ENCODE measurements around the gene LBR.

Gene LBR

GRCh38 chr1:225371366-225372010 is 56.4 kb downstream of the LBR start:
- no peaks in the 10 kb centered on the region for H3K9me2 ChIP-seq (ENCODE audit: low read depth, low read length)
- no peaks in the 10 kb centered on the region for H3K9me3 ChIP-seq (ENCODE audit: low read length)
- no peak overlapping the region for H2AFZ ChIP-seq (ENCODE audit: low read length)
- no peaks in the 10 kb centered on the region for H3K79me2 ChIP-seq (ENCODE audit: insufficient read depth, low read length)
- no peak overlapping the region for H3K4me3 ChIP-seq (ENCODE audit: low read depth, low read length, poor library complexity, severe bottlenecking)
- no peaks in the 10 kb centered on the region for H4K20me1 ChIP-seq (ENCODE audit: insufficient read depth, low read length)
- H3F3A ChIP-seq (ENCODE audit: insufficient read depth, low read length): no peaks in the 10 kb centered on the region
- 0 out of 2 replicates have a peak, but pooled peaks cover 3% of the 10 kb centered on the region for H3K27me3 ChIP-seq (ENCODE audit: insufficient read depth, low read length)
- H3K9ac ChIP-seq (ENCODE audit: low read length): no peak overlapping the region
- no peak overlapping the region for H3K4me2 ChIP-seq (ENCODE audit: low read length)
- H3K36me3 ChIP-seq (ENCODE audit: insufficient read depth, low read length): no peaks in the 10 kb centered on the region
- H3K27ac ChIP-seq (ENCODE audit: low read depth, low read length, poor library complexity, severe bottlenecking): no peak overlapping the region
- no peaks in the 10 kb centered on the region for H3K4me1 ChIP-seq (ENCODE audit: insufficient read depth, low read length, severe bottlenecking)
- TF ChIP-seq CTCF (IDR thresholded peaks at IDR 0.05; ENCODE audit: low read length): no peak
- no peak for TF ChIP-seq EZH2 (IDR thresholded peaks at IDR 0.05; ENCODE audit: borderline replicate concordance, low read length)

DNA sequence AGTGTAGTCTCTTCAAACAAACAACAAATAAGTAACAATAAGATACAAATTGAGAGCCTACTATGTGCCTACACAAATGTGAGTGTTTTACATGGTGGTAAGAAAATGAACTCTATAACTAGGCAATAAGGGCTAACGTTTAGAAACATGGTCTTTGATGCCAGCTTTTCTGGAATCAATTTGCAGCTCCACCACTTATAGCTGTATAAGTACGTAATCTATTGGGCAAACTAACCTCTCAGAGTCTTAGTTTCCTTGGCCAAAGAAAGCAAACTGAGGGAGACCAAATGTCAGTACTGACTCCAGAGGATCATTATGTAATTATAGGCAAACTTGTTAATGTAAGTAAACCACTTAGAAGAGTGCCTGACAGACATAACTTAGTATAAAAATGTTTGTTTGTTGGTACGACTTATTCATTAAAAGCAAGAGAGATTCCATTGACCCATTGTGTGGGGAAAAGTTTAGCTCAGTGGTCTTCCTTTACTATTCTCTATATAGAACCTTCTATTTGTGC is 59.7 kb downstream of the LBR start:
- no peak overlapping the region for H2AFZ ChIP-seq (ENCODE audit: low read length)
- no peak overlapping the region for H3K4me2 ChIP-seq (ENCODE audit: low read length)
- no peak overlapping the region for H3K27ac ChIP-seq (ENCODE audit: low read depth, low read length, poor library complexity, severe bottlenecking)
- H3K27me3 ChIP-seq (ENCODE audit: insufficient read depth, low read length): 0 out of 2 replicates have a peak, but pooled peaks cover 3% of the 10 kb centered on the region
- H3K4me3 ChIP-seq (ENCODE audit: low read depth, low read length, poor library complexity, severe bottlenecking): no peak overlapping the region
- H3K4me1 ChIP-seq (ENCODE audit: insufficient read depth, low read length, severe bottlenecking): no peaks in the 10 kb centered on the region
- H3F3A ChIP-seq (ENCODE audit: insufficient read depth, low read length): no peaks in the 10 kb centered on the region
- TF ChIP-seq CTCF (IDR thresholded peaks at IDR 0.05; ENCODE audit: low read length): no peak
- TF ChIP-seq EZH2 (IDR thresholded peaks at IDR 0.05; ENCODE audit: borderline replicate concordance, low read length): no peak
- no peaks in the 10 kb centered on the region for H3K36me3 ChIP-seq (ENCODE audit: insufficient read depth, low read length)
- no peaks in the 10 kb centered on the region for H3K79me2 ChIP-seq (ENCODE audit: insufficient read depth, low read length)
- H3K9me2 ChIP-seq (ENCODE audit: low read depth, low read length): no peaks in the 10 kb centered on the region
- no peaks in the 10 kb centered on the region for H4K20me1 ChIP-seq (ENCODE audit: insufficient read depth, low read length)
- no peaks in the 10 kb centered on the region for H3K9me3 ChIP-seq (ENCODE audit: low read length)
- H3K9ac ChIP-seq (ENCODE audit: low read length): no peak overlapping the region

DNA sequence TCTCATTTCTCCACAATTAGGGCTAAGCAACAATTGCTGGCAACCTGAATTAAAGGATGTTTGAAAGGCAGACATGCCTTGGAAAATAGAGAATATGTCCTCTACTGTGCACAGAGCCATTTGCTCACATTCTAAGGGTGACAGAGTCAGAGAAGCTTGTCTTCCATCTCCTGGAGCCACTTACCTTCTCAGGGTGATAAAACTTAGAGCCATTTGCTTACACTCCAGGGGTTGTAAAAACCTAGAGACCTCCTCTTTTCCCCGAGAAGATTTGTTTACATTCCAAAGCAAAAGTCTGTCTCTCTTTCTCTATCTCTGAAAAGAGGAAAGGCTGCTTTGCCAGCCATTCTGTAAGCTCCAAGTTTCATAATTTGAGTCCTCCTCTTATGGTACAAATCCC is 61.3 kb downstream of the LBR start:
- H2AFZ ChIP-seq (ENCODE audit: low read length): no peak overlapping the region
- H3K27ac ChIP-seq (ENCODE audit: low read depth, low read length, poor library complexity, severe bottlenecking): no peak overlapping the region

More for the DNA sequence above, 61.3 kb downstream of the LBR start:
- Histone ChIP-seq H3K9ac (ENCODE audit: low read length) (no peak overlapping the region), H4K20me1 (ENCODE audit: insufficient read depth, low read length) (no peaks in the 10 kb centered on the region), H3K4me2 (ENCODE audit: low read length) (no peak overlapping the region), H3F3A (ENCODE audit: insufficient read depth, low read length) (no peaks in the 10 kb centered on the region), H3K4me3 (ENCODE audit: low read depth, low read length, poor library complexity, severe bottlenecking) (no peak overlapping the region), H3K27me3 (ENCODE audit: insufficient read depth, low read length) (0 out of 2 replicates have a peak, but pooled peaks cover 3% of the 10 kb centered on the region), H3K4me1 (ENCODE audit: insufficient read depth, low read length, severe bottlenecking) (no peaks in the 10 kb centered on the region), H3K36me3 (ENCODE audit: insufficient read depth, low read length) (no peaks in the 10 kb centered on the region), H3K9me3 (ENCODE audit: low read length) (no peaks in the 10 kb centered on the region), H3K9me2 (ENCODE audit: low read depth, low read length) (no peaks in the 10 kb centered on the region), H3K79me2 (ENCODE audit: insufficient read depth, low read length) (no peaks in the 10 kb centered on the region)
- TF ChIP-seq CTCF (IDR thresholded peaks at IDR 0.05; ENCODE audit: low read length) (no peak), EZH2 (IDR thresholded peaks at IDR 0.05; ENCODE audit: borderline replicate concordance, low read length) (no peak)

Data from OCI-LY1 (cell line).